Sigmoid colon (tissue), 3 donors: Measurements from ENCODE around the gene CAPN1.

Experiments
- POLR2A ChIP-seq, 2 donors: fragments of 450-650 bp; IDR thresholded peaks; one replicate each; pipeline ENCODE4 v1.6.1; 2016; ENCODE audit warnings: antibody characterized with exemption in 2 of 2, mild to moderate bottlenecking in 2 of 2, moderate library complexity in 2 of 2
- TF ChIP-seq, protein P1 (sequence below), 4 experiments: fragments of 450-650 bp in 3 of 4; fragments of 200-600 bp in 1 of 4; IDR thresholded peaks; one replicate each; pipeline ENCODE4 v1.5.1; 2016 to 2019; ENCODE audit warnings: antibody characterized with exemption in 4 of 4, mild to moderate bottlenecking in 3 of 4, moderate library complexity in 2 of 4

DNA sequence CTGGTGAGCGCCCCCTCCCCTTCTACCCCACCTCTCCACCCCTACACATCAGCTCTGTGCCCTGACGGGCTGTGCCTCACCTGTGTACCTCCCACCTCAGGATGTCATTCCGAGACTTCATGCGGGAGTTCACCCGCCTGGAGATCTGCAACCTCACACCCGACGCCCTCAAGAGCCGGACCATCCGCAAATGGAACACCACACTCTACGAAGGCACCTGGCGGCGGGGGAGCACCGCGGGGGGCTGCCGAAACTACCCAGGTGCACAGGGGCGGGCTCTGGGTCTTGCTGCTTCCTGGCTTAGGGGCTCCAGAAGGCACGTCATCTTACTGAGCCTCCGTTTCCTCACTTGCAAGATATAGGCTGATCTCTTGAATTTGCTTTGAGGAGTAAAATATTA is 6.8 kb downstream of the CAPN1 start:
- no peak for TF ChIP-seq POLR2A (IDR thresholded peaks at IDR 0.05)
- TF ChIP-seq, protein P1, sequence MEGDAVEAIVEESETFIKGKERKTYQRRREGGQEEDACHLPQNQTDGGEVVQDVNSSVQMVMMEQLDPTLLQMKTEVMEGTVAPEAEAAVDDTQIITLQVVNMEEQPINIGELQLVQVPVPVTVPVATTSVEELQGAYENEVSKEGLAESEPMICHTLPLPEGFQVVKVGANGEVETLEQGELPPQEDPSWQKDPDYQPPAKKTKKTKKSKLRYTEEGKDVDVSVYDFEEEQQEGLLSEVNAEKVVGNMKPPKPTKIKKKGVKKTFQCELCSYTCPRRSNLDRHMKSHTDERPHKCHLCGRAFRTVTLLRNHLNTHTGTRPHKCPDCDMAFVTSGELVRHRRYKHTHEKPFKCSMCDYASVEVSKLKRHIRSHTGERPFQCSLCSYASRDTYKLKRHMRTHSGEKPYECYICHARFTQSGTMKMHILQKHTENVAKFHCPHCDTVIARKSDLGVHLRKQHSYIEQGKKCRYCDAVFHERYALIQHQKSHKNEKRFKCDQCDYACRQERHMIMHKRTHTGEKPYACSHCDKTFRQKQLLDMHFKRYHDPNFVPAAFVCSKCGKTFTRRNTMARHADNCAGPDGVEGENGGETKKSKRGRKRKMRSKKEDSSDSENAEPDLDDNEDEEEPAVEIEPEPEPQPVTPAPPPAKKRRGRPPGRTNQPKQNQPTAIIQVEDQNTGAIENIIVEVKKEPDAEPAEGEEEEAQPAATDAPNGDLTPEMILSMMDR (IDR thresholded peaks at IDR 0.05) = no peak
